ENCODE results near the gene RPL10A. TPM values are rescaled to one million over a fixed set of nuclear protein-coding genes. Genes with fewer than 3 reads are reported as not detected.

Gene RPL10A
- total RNA-seq, 2 donors from 2014 or later = 897 to 2,172 TPM

DNA sequence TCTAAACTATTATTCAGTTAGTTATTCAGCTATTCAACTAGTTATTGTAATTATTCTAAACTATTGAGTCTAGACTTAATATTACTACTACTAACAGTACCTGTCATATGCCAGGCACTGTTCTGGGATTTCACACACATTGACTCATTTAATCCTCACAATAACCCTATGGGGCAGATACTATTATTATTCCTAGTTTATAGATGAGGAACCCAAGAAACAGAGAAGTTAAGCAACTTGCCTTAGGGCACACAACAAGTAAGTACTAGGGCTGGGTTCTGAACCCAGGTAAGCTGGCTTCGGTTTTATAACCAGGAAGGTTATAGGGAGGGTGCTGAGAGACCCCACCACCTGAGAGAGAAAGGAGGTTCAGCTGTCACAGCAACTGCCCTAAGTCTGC is 20.9 kb downstream of the RPL10A start:
- Histone ChIP-seq H3K4me3 (no peak overlapping the region), H3K27ac (peak overlapping the region; percentile 95 to 98), H3K36me3 (no peaks in the 10 kb centered on the region), H3K27me3 (replicated peaks; ENCODE audit: insufficient read depth) (no peaks in the 10 kb centered on the region), H3K9me3 (no peaks in the 10 kb centered on the region), H3K4me1 (replicated peaks) (peaks cover 60% of the 10 kb centered on the region)
- 56% methylated on average over 1 of the region's 1 CpG for WGBS
- intact Hi-C loops (cut with DNase I) = no loop called here
- DNase-seq (ENCODE audit: low spot score) = no peak
- TF ChIP-seq POLR2A (IDR thresholded peaks at IDR 0.05) (no peak), POLR2AphosphoS5 (IDR thresholded peaks at IDR 0.05) (no peak)
- TF ChIP-seq, protein P1, sequence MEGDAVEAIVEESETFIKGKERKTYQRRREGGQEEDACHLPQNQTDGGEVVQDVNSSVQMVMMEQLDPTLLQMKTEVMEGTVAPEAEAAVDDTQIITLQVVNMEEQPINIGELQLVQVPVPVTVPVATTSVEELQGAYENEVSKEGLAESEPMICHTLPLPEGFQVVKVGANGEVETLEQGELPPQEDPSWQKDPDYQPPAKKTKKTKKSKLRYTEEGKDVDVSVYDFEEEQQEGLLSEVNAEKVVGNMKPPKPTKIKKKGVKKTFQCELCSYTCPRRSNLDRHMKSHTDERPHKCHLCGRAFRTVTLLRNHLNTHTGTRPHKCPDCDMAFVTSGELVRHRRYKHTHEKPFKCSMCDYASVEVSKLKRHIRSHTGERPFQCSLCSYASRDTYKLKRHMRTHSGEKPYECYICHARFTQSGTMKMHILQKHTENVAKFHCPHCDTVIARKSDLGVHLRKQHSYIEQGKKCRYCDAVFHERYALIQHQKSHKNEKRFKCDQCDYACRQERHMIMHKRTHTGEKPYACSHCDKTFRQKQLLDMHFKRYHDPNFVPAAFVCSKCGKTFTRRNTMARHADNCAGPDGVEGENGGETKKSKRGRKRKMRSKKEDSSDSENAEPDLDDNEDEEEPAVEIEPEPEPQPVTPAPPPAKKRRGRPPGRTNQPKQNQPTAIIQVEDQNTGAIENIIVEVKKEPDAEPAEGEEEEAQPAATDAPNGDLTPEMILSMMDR (IDR thresholded peaks at IDR 0.05) = no peak

DNA sequence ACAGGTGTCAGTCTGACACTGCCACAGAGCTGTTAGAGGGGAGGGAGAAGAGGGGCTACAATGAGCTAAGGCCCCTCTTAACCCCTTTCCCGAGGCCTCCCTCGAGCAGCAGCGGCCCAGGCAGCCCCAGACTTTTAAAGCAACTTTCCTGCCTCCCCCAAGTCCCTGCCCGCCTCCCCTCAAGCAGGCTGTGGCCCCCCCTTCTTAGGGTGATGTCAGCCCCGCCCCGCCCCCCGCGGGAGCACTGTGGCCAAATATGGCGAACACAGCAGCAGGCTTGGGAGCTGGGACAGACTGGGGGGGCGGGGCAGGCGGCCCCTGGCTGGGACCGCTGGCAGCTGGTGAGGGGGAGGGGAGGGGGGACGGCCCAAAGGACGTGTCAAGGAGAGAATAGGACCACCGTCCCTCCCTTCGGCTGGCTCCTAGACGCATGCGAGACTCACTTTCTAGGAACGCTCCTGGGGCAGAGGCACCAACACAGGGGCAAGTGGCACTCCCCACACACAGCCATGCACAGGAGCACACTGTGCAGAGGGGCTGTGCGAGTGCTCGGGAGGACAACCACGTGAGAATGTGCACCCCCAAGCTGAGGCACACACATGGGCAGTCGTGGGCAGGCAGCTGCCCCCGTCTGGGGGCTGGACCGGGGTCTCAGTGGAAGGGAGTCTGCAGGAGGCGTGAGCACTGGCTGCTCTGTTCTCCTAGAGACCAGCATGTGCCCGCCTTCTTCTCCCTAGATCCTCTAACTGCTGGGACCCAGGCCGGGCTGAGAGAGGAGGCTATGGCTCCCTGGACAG is 22.0 kb downstream of the RPL10A start:
- Histone ChIP-seq H3K4me1 (replicated peaks) (peaks cover 65% of the 10 kb centered on the region), H3K27ac (peak overlapping the region; percentile 95 to 98), H3K9me3 (no peaks in the 10 kb centered on the region), H3K4me3 (peak overlapping the region in 1 of 2 donors; percentile 4), H3K27me3 (replicated peaks; ENCODE audit: insufficient read depth) (no peaks in the 10 kb centered on the region), H3K36me3 (no peaks in the 10 kb centered on the region)
- WGBS = 11% methylated on average over 25 of the region's 28 CpGs
- intact Hi-C loops (cut with DNase I) = no loop called here
- DNase-seq (ENCODE audit: low spot score) = peak; percentile 75
- TF ChIP-seq POLR2AphosphoS5 (IDR thresholded peaks at IDR 0.05) = peak; percentile 46
- peak; percentile 16 for TF ChIP-seq POLR2A (IDR thresholded peaks at IDR 0.05)
- TF ChIP-seq, protein P1 (IDR thresholded peaks at IDR 0.05) = no peak

DNA sequence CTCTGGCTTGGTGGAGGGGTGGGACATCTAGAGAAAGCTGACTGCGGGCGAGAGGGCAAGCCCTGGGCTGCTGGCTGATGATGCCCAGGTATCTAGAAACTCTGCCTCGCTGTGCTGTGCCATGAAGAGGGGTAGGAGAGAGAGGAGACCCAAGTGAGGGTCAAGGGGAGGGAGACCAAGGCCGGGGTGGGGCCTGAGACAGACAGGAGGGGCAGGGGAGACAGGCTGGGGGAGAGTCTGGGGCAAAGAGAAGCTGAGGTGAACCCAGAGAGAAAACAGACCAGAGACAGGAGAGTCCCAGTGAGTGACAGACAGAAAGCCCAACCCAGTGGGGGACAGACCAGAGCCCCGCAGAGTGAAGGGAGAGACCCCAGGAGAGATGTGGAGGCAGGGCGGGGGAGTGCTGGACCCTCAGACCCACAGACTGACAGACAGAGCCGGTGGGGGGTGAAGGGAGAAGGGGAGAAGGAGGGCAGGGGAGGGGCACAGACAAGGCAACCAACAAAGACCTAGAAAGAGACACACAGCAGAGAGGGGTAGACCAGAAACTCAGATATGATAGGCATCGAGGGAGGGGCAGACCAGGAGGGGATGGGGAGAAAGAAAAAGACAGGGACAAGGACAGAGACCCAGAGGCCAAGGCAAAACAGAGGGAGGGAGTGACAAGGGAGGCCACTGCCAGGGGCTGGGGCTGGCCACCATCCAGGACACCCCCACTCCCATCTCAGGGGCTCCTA is 22.8 kb downstream of the RPL10A start:
- 39% methylated on average over 8 of the region's 8 CpGs for WGBS
- TF ChIP-seq, protein P1 (IDR thresholded peaks at IDR 0.05) = no peak
- TF ChIP-seq POLR2AphosphoS5 (IDR thresholded peaks at IDR 0.05) = no peak
- H3K27me3 ChIP-seq (replicated peaks; ENCODE audit: insufficient read depth) = no peaks in the 10 kb centered on the region
- H3K4me3 ChIP-seq = peak overlapping the region in 1 of 2 donors; percentile 4
- DNase-seq (ENCODE audit: low spot score) = no peak
- peak overlapping the region; percentile 95 to 98 for H3K27ac ChIP-seq
- intact Hi-C loops (cut with DNase I) = no loop called here
- H3K36me3 ChIP-seq = no peaks in the 10 kb centered on the region
- peaks cover 61% of the 10 kb centered on the region for H3K4me1 ChIP-seq (replicated peaks)
- H3K9me3 ChIP-seq = no peaks in the 10 kb centered on the region

DNA sequence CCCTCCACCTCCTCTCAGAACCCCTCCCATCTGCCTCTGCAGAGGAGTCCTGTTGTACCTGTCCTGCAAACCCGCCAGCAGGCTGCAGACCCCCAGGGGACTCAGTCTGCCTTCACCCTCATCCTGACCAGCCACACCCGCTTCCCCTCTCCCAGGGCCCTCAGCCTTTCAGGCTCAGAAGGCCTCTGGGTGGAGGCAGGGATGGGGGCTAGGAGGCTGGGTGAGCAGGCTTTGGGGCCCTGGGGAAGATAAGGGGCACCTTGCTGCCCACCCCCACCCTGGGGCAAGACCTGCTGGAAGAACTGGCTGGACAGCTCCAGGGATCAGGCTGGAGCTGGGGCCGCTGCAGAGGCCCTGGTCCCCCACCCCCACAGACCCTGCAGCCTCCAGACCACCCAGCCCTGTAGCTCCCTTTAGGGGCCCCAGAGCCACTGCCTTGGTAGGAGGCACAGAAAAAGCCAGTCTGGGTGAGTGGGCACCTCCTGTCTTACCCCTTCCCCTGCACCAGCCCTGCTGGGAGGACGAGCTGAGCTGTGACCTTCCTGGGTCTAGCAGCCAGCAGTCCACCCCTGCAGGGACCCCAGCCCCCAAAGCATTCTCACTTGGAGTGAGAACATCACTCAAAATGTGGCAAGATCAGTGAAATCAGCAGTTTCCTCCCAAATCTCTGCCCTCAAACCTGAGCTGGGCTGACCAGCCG is 23.5 kb downstream of the RPL10A start:
- TF ChIP-seq POLR2AphosphoS5 (IDR thresholded peaks at IDR 0.05) (no peak), POLR2A (IDR thresholded peaks at IDR 0.05) (no peak)
- TF ChIP-seq, protein P1 (IDR thresholded peaks at IDR 0.05) = no peak
- no peaks in the 10 kb centered on the region for H3K9me3 ChIP-seq
- DNase-seq (ENCODE audit: low spot score) = no peak
- WGBS = 26% methylated on average over 5 of the region's 5 CpGs
- H3K27ac ChIP-seq = peak overlapping the region; percentile 95 to 98
- no peaks in the 10 kb centered on the region for H3K36me3 ChIP-seq
- H3K4me1 ChIP-seq (replicated peaks) = peaks cover 55% of the 10 kb centered on the region
- intact Hi-C loops (cut with DNase I) = no loop called here
- H3K4me3 ChIP-seq = no peak overlapping the region
- H3K27me3 ChIP-seq (replicated peaks; ENCODE audit: insufficient read depth) = no peaks in the 10 kb centered on the region

Measured in prostate gland (tissue), 2 donors.